ENCODE measurements around the gene PFN1. TPM values are rescaled to one million over a fixed set of nuclear protein-coding genes. Genes with fewer than 3 reads are reported as not detected.

PFN1 gene
- total RNA-seq, 3 donors from 2014 or later (not counting 1 experiment from before 2014, with no cell fraction given), result 1,278 to 1,379 (median 1,308) TPM

- Mint-ChIP-seq H3K4me3 (peak overlapping the region; percentile 37), H3K36me3 (no peaks in the 10 kb centered on the region), H3K27ac (no peak overlapping the region), H3K9me3 (no peaks in the 10 kb centered on the region), H3K4me1 (peaks cover 0 to 14% of the 10 kb centered on the region in 2 donors), H3K27me3 (ENCODE audit: low read depth in 2 of 2) (no peaks in the 10 kb centered on the region)
- intact Hi-C loops (cut with micrococcal nuclease), result no loop called here
- Histone ChIP-seq H3K36me3 (ENCODE audit: control insufficient read depth, insufficient read depth, low read length) (peaks cover 42% of the 10 kb centered on the region), H3K27me3 (ENCODE audit: control insufficient read depth, insufficient read depth, low read length) (no peaks in the 10 kb centered on the region), H3K4me3 (ENCODE audit: low read length) (no peak overlapping the region), H3K9me3 (ENCODE audit: control insufficient read depth, insufficient read depth, low read length) (no peaks in the 10 kb centered on the region), H3K4me1 (ENCODE audit: control insufficient read depth, insufficient read depth, low read length) (peaks cover 23% of the 10 kb centered on the region), H3K27ac (ENCODE audit: low read length) (no peak overlapping the region)
- 97% methylated on average over 6 of the region's 6 CpGs for WGBS (ENCODE audit: insufficient coverage)
- ATAC-seq (no peak), DNase-seq (no peak)
- TF ChIP-seq CTCF (IDR thresholded peaks at IDR 0.05), result no peak
Measured at GRCh38 chr17:4971826-4972225, 23.5 kb upstream of the PFN1 start.

GRCh38 chr17:4970273-4970672, 21.9 kb upstream of the PFN1 start:
- ATAC-seq (no peak), DNase-seq (no peak)
- Histone ChIP-seq H3K36me3 (ENCODE audit: control insufficient read depth, insufficient read depth, low read length) (peaks cover 34% of the 10 kb centered on the region), H3K9me3 (ENCODE audit: control insufficient read depth, insufficient read depth, low read length) (no peaks in the 10 kb centered on the region), H3K4me1 (ENCODE audit: control insufficient read depth, insufficient read depth, low read length) (peaks cover 36% of the 10 kb centered on the region), H3K27ac (ENCODE audit: low read length) (no peak overlapping the region), H3K27me3 (ENCODE audit: control insufficient read depth, insufficient read depth, low read length) (no peaks in the 10 kb centered on the region), H3K4me3 (ENCODE audit: low read length) (no peak overlapping the region)
- peak overlapping the region in 1 of 2 donors; percentile 19 for H3K27ac Mint-ChIP-seq
- peak overlapping the region; percentile 56 for H3K4me3 Mint-ChIP-seq
- TF ChIP-seq CTCF (IDR thresholded peaks at IDR 0.05), result no peak
- intact Hi-C loops (cut with micrococcal nuclease), result no loop called here
- H3K27me3 Mint-ChIP-seq (ENCODE audit: low read depth in 2 of 2), result no peaks in the 10 kb centered on the region
- H3K9me3 Mint-ChIP-seq, result no peaks in the 10 kb centered on the region
- no peaks in the 10 kb centered on the region for H3K36me3 Mint-ChIP-seq
- peaks cover 10 to 12% of the 10 kb centered on the region in 2 donors for H3K4me1 Mint-ChIP-seq
- WGBS (ENCODE audit: insufficient coverage), result 98% methylated on average over 8 of the region's 8 CpGs

- Histone ChIP-seq H3K36me3 (ENCODE audit: control insufficient read depth, insufficient read depth, low read length) (peaks cover 33% of the 10 kb centered on the region), H3K4me1 (ENCODE audit: control insufficient read depth, insufficient read depth, low read length) (peaks cover 36% of the 10 kb centered on the region), H3K27me3 (ENCODE audit: control insufficient read depth, insufficient read depth, low read length) (no peaks in the 10 kb centered on the region), H3K27ac (ENCODE audit: low read length) (no peak overlapping the region), H3K9me3 (ENCODE audit: control insufficient read depth, insufficient read depth, low read length) (no peaks in the 10 kb centered on the region), H3K4me3 (ENCODE audit: low read length) (no peak overlapping the region)
- no peak for ATAC-seq
- DNase-seq, result no peak
- no peak overlapping the region for H3K27ac Mint-ChIP-seq
- WGBS (ENCODE audit: insufficient coverage), result 94% methylated on average over 16 of the region's 16 CpGs
- no peaks in the 10 kb centered on the region for H3K27me3 Mint-ChIP-seq (ENCODE audit: low read depth in 2 of 2)
- peaks cover 7 to 13% of the 10 kb centered on the region in 2 donors for H3K4me1 Mint-ChIP-seq
- H3K9me3 Mint-ChIP-seq, result no peaks in the 10 kb centered on the region
- peak overlapping the region; percentile 42 for H3K4me3 Mint-ChIP-seq
- no peak for TF ChIP-seq CTCF (IDR thresholded peaks at IDR 0.05)
- H3K36me3 Mint-ChIP-seq, result no peaks in the 10 kb centered on the region
- intact Hi-C loops (cut with micrococcal nuclease), result no loop called here
Measured at GRCh38 chr17:4969551-4970173, 21.3 kb upstream of the PFN1 start.

- DNase-seq, result peak in 1 of 2 donors; percentile 40
- TF ChIP-seq CTCF (IDR thresholded peaks at IDR 0.05), result no peak
- Histone ChIP-seq H3K4me3 (ENCODE audit: low read length) (no peak overlapping the region), H3K9me3 (ENCODE audit: control insufficient read depth, insufficient read depth, low read length) (no peaks in the 10 kb centered on the region), H3K27ac (ENCODE audit: low read length) (peak overlapping the region; percentile 75), H3K27me3 (ENCODE audit: control insufficient read depth, insufficient read depth, low read length) (no peaks in the 10 kb centered on the region), H3K36me3 (ENCODE audit: control insufficient read depth, insufficient read depth, low read length) (peaks cover 29% of the 10 kb centered on the region), H3K4me1 (ENCODE audit: control insufficient read depth, insufficient read depth, low read length) (peaks cover 36% of the 10 kb centered on the region)
- peaks cover 4 to 13% of the 10 kb centered on the region in 2 donors for H3K4me1 Mint-ChIP-seq
- 86% methylated on average over 14 of the region's 15 CpGs for WGBS (ENCODE audit: insufficient coverage)
- peak overlapping the region; percentile 42 for H3K4me3 Mint-ChIP-seq
- no peaks in the 10 kb centered on the region for H3K9me3 Mint-ChIP-seq
- H3K36me3 Mint-ChIP-seq, result no peaks in the 10 kb centered on the region
- ATAC-seq, result no peak
- no peaks in the 10 kb centered on the region for H3K27me3 Mint-ChIP-seq (ENCODE audit: low read depth in 2 of 2)
- no peak overlapping the region for H3K27ac Mint-ChIP-seq
- intact Hi-C loops (cut with micrococcal nuclease), result no loop called here
Measured at GRCh38 chr17:4969047-4969550, 20.8 kb upstream of the PFN1 start.
